ENCODE results near the gene NAV1.

DNA sequence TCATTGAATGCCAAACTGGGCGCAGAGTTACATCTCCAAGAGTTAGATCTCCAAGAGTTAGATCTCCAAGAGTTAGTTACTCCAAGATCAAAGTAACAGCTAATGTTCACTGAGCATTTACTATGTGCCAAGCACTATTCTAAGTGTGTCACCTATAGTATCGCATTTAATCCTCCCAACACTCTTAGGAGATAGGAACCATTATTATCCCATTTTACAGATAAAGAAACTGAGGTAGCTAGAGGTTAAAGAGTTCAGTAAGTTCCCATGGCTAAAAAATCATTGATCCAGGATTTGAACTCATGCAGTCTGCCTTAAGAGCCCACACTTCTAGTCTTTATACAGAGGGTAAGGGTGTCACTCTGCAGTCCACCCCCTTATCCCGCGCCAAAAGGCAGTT lies 1.5 kb upstream of the NAV1 start:
- TF ChIP-seq SRF (IDR thresholded peaks at IDR 0.05; ENCODE audit: low read depth, low read length) (no peak), NRF1 (IDR thresholded peaks at IDR 0.05; ENCODE audit: low read depth, low read length) (no peak), TAF1 (IDR thresholded peaks at IDR 0.05; ENCODE audit: low read depth, low read length) (no peak), CHD2 (IDR thresholded peaks at IDR 0.05; ENCODE audit: low read length) (no peak), POLR2A (IDR thresholded peaks at IDR 0.05; ENCODE audit: control extremely low read depth in 1 of 2, low read depth in 2 of 2, low read length in 2 of 2) (no peak), SP2 (IDR thresholded peaks at IDR 0.05; ENCODE audit: low read length) (no peak), SIN3A (conservative IDR thresholded peaks at IDR 0.05 in 1 of 2, IDR thresholded peaks at IDR 0.05 in 1 of 2; ENCODE audit: low read depth in 1 of 2, low read length in 2 of 2) (no peak), CHD1 (IDR thresholded peaks at IDR 0.05; ENCODE audit: low read depth, low read length) (no peak), GABPA (IDR thresholded peaks at IDR 0.05; ENCODE audit: borderline replicate concordance, insufficient read depth, low read length) (no peak)
- TF ChIP-seq, protein P1, sequence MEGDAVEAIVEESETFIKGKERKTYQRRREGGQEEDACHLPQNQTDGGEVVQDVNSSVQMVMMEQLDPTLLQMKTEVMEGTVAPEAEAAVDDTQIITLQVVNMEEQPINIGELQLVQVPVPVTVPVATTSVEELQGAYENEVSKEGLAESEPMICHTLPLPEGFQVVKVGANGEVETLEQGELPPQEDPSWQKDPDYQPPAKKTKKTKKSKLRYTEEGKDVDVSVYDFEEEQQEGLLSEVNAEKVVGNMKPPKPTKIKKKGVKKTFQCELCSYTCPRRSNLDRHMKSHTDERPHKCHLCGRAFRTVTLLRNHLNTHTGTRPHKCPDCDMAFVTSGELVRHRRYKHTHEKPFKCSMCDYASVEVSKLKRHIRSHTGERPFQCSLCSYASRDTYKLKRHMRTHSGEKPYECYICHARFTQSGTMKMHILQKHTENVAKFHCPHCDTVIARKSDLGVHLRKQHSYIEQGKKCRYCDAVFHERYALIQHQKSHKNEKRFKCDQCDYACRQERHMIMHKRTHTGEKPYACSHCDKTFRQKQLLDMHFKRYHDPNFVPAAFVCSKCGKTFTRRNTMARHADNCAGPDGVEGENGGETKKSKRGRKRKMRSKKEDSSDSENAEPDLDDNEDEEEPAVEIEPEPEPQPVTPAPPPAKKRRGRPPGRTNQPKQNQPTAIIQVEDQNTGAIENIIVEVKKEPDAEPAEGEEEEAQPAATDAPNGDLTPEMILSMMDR (IDR thresholded peaks at IDR 0.05; ENCODE audit: control extremely low read depth in 1 of 3, insufficient read depth in 1 of 3, low read depth in 1 of 3, low read length in 3 of 3), result no peak
- TF ChIP-seq, protein P2, sequence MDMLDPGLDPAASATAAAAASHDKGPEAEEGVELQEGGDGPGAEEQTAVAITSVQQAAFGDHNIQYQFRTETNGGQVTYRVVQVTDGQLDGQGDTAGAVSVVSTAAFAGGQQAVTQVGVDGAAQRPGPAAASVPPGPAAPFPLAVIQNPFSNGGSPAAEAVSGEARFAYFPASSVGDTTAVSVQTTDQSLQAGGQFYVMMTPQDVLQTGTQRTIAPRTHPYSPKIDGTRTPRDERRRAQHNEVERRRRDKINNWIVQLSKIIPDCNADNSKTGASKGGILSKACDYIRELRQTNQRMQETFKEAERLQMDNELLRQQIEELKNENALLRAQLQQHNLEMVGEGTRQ (IDR thresholded peaks at IDR 0.05; ENCODE audit: low read length), result no peak
- TF ChIP-seq, protein P3, sequence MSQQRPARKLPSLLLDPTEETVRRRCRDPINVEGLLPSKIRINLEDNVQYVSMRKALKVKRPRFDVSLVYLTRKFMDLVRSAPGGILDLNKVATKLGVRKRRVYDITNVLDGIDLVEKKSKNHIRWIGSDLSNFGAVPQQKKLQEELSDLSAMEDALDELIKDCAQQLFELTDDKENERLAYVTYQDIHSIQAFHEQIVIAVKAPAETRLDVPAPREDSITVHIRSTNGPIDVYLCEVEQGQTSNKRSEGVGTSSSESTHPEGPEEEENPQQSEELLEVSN (IDR thresholded peaks at IDR 0.05), result no peak

All from H1 (cell line).